SK-N-MC (cell line): ENCODE measurements around the gene PPOX.

Experiments used
- EZH2 ChIP-seq: fragments of 200-600 bp; sonication (generic); IDR thresholded peaks from one replicate; pipeline ENCODE4 v1.6.1; 2017; ENCODE audit warnings: antibody characterized with exemption
- POLR2AphosphoS5 ChIP-seq: IDR thresholded peaks from 2 replicates; pipeline ENCODE4 v1.6.1; 2012; ENCODE audit warnings: mild to moderate bottlenecking, low read depth, low read length, borderline replicate concordance

GRCh38 chr1:161216945-161217712, 50.9 kb downstream of the PPOX start:
- no peak for TF ChIP-seq POLR2AphosphoS5
- TF ChIP-seq EZH2 = no peak
